NCI-H1694 (cell line): ENCODE results near the gene JARID2.

ENCODE experiments used
- DNase-seq: peaks from one replicate; lab custom pipeline; 2025; lab: John Stamatoyannopoulos, UW

JARID2 gene

GRCh38 chr6:15441981-15442380, 196.1 kb downstream of the JARID2 start:
- no peak for DNase-seq

DNA sequence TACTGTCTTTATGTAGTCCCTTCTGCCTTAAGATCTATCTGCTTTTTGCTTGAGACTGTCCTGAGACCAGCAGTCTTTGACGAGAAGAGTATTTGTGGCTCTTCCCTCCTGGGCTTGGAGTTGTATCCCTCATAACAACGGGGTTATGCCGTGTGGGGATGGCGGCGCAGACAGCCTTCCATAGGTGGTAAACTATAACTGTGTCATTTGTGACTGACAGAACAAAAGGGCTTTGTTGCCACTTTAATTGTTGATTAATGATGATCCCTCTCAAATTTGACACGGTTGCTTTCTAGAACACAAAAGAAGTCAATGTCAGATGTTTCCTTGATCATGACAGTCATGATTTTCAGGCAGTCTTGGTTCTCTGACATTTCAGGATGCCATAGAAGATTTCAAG, 196.6 kb downstream of the JARID2 start:
- DNase-seq = no peak

- no peak for DNase-seq
Measured at GRCh38 chr6:15443119-15443830, 197.4 kb downstream of the JARID2 start.

DNA sequence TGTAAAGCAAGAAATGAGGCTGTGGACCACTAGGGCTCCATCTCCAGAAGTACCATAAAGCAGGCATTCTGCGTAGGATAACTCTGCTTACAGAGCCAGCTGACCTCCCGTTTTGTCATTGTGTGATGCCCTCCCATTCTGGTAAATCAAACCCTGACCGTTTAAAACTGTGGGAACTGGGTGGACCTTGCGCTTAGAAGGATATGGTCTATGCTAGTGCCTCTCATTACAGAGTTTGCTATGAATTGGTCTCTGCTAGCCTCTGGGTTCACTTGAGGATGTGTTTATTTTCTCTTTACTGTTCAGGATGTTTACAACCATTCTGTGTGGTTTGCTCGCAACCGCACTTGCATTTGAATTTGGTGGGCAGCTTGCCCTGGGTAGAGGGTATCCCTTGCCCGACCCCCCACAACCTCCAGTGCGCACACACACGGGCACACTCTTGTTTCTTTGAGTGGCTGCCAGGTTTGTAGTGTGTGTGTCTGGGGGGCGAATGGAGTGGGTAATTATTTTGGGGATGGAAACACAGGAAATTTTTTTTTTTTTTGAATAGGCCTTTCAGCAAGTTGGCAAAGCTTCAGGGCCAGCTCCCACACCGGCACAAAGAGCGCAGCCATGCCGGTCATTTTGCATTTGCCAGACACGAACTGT, 198.3 kb downstream of the JARID2 start:
- no peak for DNase-seq

- DNase-seq = peak; percentile 73
Measured at GRCh38 chr6:15444881-15445280, 199.0 kb downstream of the JARID2 start.

DNA sequence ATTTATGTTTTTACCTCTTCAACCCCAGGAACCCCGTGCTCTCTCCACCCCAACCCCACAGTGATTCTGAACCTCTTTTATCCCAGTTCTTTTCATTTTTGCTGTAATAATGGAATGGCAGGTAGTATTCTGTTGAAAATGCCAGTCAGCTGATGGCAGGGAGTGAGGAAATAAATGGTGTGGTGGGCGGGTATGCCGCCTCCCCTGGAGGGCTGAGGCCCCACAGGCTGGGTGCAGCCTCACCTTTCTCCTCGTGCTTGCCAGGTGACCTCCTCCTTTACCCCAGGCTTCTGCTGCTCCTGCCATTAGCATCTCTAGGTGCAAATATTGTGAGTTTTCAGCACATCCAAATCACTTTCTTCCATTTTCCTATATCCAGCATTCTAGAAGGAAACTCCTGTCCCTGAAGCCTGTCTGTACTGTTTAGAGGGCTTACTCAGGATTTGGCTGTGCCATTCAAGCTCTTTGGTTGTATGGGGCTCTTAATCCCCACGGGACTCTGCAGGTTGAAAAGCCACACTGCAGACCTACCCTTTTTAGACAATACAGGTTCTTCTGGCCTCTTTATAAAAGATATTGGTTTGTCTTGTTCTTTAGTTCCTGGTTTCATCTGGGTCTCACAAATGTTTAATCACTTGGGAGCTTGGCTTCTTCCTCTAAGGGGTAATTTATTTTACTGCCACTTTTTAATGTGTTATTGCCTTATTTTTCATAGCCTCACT, 201.8 kb downstream of the JARID2 start:
- no peak for DNase-seq

- no peak for DNase-seq
Measured at GRCh38 chr6:15449011-15449410, 203.1 kb downstream of the JARID2 start.

DNA sequence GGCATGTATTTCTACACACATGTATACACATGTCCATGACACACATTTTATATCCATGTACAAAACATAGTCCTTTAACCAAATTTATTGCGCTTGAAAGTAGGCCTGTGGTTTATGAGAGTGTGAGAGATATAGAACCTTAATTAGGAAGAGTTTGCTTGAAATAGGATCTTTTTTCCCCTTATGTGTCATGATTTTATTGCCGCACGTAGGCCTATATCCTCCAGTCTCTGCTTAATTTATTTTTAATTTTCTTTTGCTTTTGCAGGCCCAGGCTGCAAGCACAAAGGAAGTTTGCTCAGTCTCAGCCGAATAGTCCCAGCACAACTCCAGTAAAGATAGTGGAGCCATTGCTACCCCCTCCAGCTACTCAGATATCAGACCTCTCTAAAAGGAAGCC, 205.9 kb downstream of the JARID2 start:
- no peak for DNase-seq

DNA sequence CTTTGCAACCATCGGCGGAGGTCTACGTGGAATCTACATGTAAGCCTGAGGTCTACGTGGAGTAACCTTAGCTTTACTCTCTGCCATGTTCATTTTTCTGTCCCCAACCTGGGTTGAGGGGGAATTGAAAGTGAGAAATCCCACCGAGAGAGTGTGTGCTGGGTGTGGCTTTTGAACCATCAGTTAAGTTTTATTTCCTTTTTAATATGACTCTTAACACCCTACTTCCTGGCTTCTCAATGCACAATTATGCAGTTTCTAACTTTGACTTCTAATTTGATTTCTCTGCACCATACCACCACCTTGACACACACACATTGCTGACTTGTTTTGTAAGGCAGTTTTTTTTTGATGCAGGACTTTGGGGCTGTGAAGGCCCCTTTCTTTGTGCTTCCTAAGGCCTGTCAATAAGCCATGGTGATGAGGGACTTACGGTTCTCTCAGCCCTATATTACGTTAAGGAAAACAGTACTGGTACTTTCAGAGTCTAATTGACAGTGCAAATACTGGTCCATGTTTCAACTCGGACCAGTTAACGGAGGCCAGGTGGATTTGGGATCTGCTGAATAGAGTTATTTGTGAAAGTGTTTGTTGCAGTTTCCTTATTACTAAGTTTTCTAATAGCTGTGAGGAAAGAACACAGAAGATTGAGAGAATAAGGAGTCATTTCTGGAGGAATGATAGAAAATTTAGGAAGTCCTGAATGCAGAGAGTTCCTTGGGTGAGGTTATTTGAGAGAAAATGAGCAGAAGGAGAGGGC, 206.5 kb downstream of the JARID2 start:
- DNase-seq = no peak

DNA sequence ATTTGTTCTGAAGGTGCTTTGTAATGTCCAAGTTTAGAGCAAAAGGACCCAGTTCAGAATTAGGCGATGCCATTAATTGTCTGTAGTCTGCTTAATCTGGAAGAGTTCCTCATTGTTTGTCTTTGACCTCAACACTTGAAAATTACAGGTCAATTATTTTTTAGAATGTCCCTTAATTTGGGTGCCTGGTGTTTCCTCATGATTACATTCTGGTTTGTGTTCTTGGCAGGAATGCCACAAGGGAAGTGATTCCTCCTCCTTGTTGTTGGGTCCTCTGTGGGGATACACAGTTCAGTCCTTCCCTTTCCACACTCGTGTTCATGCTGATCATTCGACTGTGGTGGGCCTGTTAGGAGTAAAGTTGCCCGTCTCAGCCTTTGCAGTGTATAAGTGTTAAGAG, 207.3 kb downstream of the JARID2 start:
- no peak for DNase-seq

DNA sequence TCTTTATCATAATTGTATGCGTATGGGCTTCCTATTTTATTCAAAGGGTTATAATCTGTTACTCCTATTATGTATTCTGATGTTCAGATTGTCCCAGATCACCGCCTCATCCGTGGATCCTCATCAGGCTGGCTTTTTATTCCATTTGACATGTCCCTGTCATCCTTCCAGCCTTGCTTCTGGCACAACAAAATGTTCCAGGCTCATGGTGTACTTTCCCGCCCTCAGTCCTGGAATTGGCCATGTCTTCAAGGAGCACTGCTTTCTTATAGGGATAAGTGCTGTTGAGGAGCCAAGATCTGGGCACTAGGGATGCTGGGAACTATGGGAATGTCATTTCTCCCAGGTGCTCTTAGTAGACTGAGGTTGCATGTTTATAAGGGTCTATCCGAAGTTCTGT, 207.8 kb downstream of the JARID2 start:
- DNase-seq = no peak

DNA sequence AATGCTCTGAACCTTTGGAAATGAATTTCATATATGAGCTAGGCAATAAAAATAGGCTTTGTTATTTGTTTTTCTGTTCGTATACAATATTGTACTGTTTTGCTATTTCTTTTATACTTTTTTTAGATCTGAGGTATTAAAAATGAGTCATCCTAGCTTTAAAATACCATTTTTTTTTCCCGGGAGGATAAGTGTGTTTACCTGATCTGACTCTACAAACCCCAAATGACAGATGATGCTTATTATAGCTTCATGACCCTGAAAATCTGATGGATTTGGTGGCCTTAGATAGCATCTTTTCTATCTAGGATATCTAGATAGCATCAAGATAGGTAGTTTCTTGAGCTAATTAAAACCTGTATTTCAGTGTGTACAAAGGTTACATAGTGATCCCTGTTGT, 210.6 kb downstream of the JARID2 start:
- no peak for DNase-seq

DNA sequence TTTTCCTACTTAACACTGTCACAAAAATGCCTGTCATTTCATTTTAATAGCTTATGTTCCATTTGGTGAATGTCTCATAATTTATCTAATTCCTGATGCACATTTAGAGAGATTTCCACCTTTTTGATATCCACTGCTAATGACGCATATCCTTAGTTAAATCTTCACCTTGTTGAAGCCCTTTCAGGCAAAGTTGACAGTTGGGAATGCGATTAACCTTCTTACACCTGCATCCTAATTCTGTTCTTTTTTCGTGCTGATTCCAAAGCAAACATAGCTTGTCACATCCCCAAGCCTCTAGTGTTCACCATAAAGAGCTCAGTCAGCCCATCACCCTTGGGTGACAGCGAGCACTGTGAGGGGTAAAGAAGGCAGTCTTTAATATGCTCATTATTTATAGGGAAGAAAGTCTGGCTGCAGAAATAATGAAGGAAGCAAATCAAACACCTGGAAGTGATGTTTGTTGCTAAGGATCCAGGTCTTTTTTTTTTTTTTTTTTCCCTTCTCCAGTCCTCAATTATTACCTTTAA, 211.3 kb downstream of the JARID2 start:
- no peak for DNase-seq

DNA sequence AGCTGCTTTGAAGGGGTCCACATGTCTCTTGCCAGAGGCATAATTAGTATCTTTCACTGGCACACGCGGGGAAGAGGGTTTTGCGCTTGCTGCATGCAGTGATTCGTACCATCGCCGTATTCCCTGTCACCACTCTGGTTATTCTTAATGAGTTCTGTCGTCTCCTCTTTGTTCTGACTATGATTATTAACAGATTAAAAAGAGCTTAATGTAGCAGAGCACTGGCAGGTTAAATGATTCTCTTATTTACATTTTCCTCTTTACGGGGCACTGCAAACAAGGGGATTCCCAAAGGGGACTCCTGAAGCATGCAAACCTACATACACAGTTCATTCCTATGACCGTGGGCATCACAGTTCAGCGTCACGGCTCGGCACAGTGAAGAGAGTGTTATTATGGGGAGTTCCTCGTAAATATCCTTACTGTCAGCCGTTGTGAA, 212.2 kb downstream of the JARID2 start:
- no peak for DNase-seq

- DNase-seq = no peak
Measured at GRCh38 chr6:15460110-15460727, 214.3 kb downstream of the JARID2 start.

DNA sequence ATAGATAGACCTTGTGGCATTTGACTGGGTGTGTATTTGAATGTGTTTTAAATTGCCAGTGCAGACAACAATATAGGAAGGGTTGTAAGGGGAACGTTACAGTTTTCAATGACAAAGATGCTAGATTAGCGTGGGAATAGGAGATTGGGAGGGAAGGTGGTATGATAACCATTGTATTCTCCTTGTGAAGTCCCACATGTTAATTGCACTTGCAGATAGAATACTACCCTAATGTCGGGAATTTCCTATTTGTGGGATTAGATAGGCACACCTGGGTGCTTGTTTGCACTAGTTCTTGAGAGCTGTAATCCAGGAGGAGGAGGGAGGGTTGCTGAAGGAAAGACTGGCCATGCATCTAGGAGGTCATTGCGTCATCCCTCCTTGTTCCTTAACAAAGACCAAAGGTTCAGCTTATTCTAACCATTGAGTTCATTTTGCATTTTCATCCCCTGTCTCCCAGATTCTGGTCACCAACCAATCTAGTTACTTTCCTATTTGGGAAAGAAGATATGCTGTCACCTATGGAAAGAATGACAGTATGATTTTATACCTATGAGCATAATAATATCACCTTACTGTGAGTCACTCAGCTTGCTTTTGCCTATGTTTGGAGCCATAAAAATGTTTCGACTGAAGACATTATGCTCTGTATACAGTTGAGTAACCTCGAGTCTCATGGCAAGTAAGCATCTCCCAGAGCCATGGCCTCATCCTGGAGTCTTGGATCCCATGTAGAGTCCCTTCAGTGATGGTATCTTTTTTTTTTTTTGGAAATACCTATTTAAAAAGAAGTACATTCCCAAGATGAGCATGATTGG, 215.5 kb downstream of the JARID2 start:
- no peak for DNase-seq

DNA sequence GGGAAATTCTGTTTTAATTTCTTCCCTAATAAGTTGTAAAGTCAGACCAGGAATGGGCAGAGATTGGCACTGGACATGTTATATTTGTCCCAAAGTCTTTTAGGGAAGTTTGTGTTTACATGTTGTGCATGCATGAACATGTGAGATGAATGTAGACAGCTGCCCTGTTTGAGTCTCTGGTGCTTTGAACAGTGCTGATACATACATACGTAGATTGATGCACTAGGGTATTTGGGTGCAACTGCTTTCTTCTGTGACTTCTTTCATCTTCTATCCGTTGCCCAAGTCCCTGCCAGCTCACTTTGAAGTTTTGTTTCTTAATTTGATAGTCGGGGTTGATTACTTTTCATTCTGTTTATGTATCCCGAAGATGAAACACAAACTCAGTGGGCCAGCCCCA, 216.4 kb downstream of the JARID2 start:
- DNase-seq = no peak

GRCh38 chr6:15462717-15463525, 217.1 kb downstream of the JARID2 start:
- DNase-seq = no peak

DNA sequence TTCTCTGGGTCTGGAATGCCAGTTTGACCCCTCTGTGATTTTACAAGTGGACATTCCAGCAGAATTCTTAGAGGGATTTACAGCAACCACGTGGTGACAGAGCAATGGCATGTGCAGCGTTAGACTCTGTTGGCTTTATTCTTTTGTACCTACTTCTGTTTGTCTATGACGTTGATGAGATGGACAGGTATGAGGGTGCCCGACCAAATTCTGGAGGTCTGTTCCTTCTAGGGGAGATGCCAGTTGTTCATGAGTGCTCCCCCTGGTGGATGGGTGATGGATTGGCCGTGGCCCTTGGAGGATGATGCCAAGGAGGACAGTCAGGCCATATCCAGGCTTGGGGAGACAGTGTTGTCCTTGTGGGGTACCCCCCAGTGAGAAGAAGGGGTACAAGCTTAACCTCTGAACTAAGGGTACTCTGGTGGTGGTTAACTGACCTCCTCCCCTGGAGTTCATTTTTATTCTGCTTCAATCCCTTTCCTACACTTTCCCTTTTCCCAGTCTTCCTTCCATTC, 218.4 kb downstream of the JARID2 start:
- no peak for DNase-seq

DNA sequence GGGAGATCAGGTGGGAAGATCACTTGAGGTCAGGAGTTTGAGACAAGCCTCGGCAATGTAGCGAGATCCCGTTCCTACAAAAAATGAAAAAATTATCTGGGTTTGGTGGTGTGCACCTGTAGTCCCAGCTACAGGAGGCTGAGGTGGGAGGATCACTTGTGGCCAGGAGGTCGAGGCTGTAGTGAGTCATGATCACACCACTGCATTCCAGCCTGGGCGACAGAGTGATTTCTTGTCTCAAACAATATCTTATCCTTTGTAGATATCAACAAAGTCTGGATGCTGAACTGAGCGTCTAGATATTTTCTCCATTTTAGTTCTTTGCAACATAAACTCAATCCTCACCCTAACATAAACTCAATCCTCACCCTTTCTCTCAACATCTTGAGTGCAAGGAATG, 219.3 kb downstream of the JARID2 start:
- no peak for DNase-seq
